Neural progenitor cell (in vitro differentiated cells): Measurements from ENCODE around the gene LRRC37A.

Source experiments
- EZH2 ChIP-seq: fragments of 200-600 bp; sonication (generic); IDR thresholded peaks from 2 replicates; pipeline ENCODE4 v1.6.1; 2017; ENCODE audit warnings: antibody characterized with exemption, mild to moderate bottlenecking, moderate library complexity
- TF ChIP-seq, protein P1 (sequence below): fragments of 200-600 bp; sonication (generic); IDR thresholded peaks from 2 replicates; pipeline ENCODE4 v1.5.1; 2017; ENCODE audit warnings: antibody characterized with exemption, mild to moderate bottlenecking

DNA sequence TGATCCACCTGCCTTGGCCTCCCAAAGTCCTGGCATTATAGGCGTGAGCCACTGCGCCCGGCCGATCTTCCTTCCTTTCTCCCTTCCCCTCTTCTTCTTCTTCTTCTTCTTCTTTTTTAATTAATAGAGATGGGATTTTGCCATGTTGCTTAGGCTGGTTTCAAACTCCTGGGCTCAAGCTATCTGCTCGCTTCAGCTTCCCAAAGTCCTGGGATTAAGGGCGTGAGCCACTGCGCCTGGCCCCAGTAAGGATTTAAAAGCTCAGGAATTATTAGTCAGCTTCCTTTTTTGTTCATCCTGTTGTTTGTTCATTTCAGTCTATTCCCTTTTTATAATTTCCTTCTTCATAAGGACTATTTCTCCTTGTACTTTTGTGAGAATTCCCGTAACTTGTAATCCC, 32.7 kb upstream of the LRRC37A start:
- TF ChIP-seq EZH2 = no peak
- TF ChIP-seq, protein P1, sequence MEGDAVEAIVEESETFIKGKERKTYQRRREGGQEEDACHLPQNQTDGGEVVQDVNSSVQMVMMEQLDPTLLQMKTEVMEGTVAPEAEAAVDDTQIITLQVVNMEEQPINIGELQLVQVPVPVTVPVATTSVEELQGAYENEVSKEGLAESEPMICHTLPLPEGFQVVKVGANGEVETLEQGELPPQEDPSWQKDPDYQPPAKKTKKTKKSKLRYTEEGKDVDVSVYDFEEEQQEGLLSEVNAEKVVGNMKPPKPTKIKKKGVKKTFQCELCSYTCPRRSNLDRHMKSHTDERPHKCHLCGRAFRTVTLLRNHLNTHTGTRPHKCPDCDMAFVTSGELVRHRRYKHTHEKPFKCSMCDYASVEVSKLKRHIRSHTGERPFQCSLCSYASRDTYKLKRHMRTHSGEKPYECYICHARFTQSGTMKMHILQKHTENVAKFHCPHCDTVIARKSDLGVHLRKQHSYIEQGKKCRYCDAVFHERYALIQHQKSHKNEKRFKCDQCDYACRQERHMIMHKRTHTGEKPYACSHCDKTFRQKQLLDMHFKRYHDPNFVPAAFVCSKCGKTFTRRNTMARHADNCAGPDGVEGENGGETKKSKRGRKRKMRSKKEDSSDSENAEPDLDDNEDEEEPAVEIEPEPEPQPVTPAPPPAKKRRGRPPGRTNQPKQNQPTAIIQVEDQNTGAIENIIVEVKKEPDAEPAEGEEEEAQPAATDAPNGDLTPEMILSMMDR = no peak
